NCI-H2196 treated with DMSO at 0.1 percent for 48 hours (cell line): ENCODE measurements around the gene UBQLN4.
"Not testable (repeated sequence)": the region's sequence is repeated elsewhere in the genome, so short reads cannot be mapped to it uniquely, and the experiment has no call there.

Experiments
- DNase-seq: peaks from one replicate; lab custom pipeline; 2025; ENCODE audit not compliant: unreplicated experiment; lab: John Stamatoyannopoulos, UW

UBQLN4 gene

GRCh38 chr1:156081180-156081916 lies 27.8 kb upstream of the UBQLN4 start:
- DNase-seq, result no peak

- DNase-seq, result no peak
Observed at GRCh38 chr1:156080863-156081179, 27.2 kb upstream of the UBQLN4 start.

GRCh38 chr1:156080241-156080862 lies 26.8 kb upstream of the UBQLN4 start:
- no peak for DNase-seq

GRCh38 chr1:156079762-156080161 lies 26.2 kb upstream of the UBQLN4 start:
- no peak for DNase-seq

GRCh38 chr1:156078728-156079127 lies 25.1 kb upstream of the UBQLN4 start:
- no peak for DNase-seq

- no peak for DNase-seq
Observed at GRCh38 chr1:156077430-156077760, 23.8 kb upstream of the UBQLN4 start.

- no peak for DNase-seq
Observed at GRCh38 chr1:156076609-156077429, 23.2 kb upstream of the UBQLN4 start.

GRCh38 chr1:156075775-156076204 lies 22.2 kb upstream of the UBQLN4 start:
- DNase-seq, result no peak

- DNase-seq, result no peak
Observed at GRCh38 chr1:156075162-156075561, 21.6 kb upstream of the UBQLN4 start.

GRCh38 chr1:156074661-156075060 lies 21.1 kb upstream of the UBQLN4 start:
- no peak for DNase-seq

GRCh38 chr1:156073740-156074139 lies 20.1 kb upstream of the UBQLN4 start:
- no peak for DNase-seq

- no peak for DNase-seq
Observed at GRCh38 chr1:156073110-156073687, 19.6 kb upstream of the UBQLN4 start.

GRCh38 chr1:156072251-156072650 lies 18.7 kb upstream of the UBQLN4 start:
- no peak for DNase-seq

- not testable (repeated sequence) for DNase-seq
Observed at GRCh38 chr1:156071332-156071816, 17.8 kb upstream of the UBQLN4 start.

- DNase-seq, result peak; percentile 39
Observed at GRCh38 chr1:156070548-156070947, 16.9 kb upstream of the UBQLN4 start.

GRCh38 chr1:156069490-156070455 lies 16.2 kb upstream of the UBQLN4 start:
- no peak for DNase-seq

GRCh38 chr1:156067262-156067661 lies 13.7 kb upstream of the UBQLN4 start:
- no peak for DNase-seq

- no peak for DNase-seq
Observed at GRCh38 chr1:156065871-156066270, 12.3 kb upstream of the UBQLN4 start.

GRCh38 chr1:156065212-156065611 lies 11.6 kb upstream of the UBQLN4 start:
- DNase-seq, result no peak

GRCh38 chr1:156064615-156065014 lies 11.0 kb upstream of the UBQLN4 start:
- no peak for DNase-seq

GRCh38 chr1:156063997-156064285 lies 10.3 kb upstream of the UBQLN4 start:
- DNase-seq, result no peak
